Measurements from ENCODE around the gene ANTXR1.
A peak's percentile ranks its signal among the peaks of the same experiment; 100 is the strongest.

DNA sequence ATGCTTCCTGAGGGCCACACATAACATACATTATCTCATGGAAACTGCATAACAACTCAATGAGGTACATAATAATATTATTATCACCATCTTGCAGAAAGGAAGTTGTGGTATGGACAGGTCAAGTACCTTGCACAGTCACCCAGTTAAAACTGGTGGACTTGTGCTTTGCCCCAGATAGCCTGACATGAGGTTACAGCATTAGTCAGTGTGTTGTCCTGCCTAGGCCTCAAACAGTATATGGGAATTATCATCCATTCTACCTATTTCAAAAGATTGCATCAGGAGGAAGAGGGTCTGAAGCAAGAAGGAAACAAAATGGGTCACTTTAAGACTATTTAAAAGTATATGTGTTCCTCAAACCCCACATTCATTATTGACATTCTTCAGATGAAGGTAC lies 5.4 kb upstream of the ANTXR1 start:
- TF ChIP-seq JUN (IDR thresholded peaks at IDR 0.05; ENCODE audit: borderline replicate concordance, insufficient read depth, insufficient read length, low read depth) (peak; percentile 21), MAX (IDR thresholded peaks at IDR 0.05; ENCODE audit: insufficient read depth, insufficient read length) (no peak)
